ENCODE results near the gene GREB1.

Gene GREB1

DNA sequence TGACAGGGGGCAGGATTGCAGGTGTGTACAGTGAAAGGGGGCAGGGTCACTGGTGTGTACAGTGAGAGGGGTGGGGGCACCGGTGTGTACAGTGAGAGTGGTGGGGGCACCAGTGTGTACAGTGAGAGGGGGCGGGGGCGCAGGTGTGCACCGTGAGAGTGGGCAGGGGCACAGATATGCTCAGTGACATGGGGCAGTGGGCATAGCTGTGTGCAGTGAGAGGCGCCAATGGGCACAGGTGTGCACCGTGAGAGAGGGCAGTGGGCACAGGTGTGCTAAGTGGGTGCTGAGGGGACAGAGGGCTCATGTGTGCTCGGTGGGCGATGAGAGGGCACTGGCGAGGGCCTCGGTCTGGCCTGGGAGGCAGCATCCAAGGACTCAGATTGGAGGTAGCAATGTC is 63.0 kb downstream of the GREB1 start:
- H3K36me3 Mint-ChIP-seq: no peaks in the 10 kb centered on the region
- peaks cover 0 to 3% of the 10 kb centered on the region in 2 donors for H3K27me3 Mint-ChIP-seq

DNA sequence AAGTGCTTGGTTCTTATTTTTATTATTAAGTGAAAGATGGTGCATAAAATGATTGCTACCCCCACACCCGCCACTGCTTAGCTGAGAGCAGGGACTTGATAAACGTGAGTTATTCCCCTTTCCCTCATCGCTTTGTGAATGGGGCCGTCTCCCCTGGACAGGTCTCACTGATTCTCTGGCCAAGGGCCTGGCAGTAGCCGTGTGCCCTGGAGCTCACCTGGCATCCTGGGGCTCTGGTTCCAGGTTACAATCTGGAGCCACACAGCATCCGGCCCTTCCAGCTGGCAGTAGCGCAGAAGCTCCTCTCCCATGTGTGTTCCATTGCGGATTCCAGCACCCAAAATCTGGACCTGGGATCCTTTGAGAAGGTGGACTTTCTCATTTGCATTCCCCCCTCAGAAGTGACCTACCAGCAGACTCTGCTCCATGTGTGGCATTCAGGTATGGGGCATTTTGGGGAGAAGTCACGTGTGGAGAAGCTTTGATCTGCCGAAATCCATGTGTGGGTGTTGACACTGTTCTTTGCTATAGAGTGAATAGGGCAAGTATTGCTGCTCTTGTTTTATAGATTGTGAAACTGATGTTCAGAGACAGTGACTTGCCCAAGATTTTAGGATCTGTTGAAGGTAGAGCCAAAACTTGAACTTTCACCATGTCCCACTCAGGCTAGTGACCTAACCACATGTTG is 63.8 kb downstream of the GREB1 start:
- Mint-ChIP-seq H3K36me3 (no peaks in the 10 kb centered on the region), H3K27ac (no peak overlapping the region), H3K4me3 (no peak overlapping the region), H3K4me1 (no peaks in the 10 kb centered on the region), H3K27me3 (peaks cover 0 to 3% of the 10 kb centered on the region in 2 donors), H3K9me3 (no peaks in the 10 kb centered on the region)
- ATAC-seq (replicated peaks) (no peak), DNase-seq (no peak)

More for the DNA sequence above, 63.0 kb downstream of the GREB1 start:
- ATAC-seq (replicated peaks) (no peak), DNase-seq (no peak)
- H3K9me3 Mint-ChIP-seq: no peaks in the 10 kb centered on the region
- no peaks in the 10 kb centered on the region for H3K4me1 Mint-ChIP-seq
- H3K27ac Mint-ChIP-seq: no peak overlapping the region
- no peak overlapping the region for H3K4me3 Mint-ChIP-seq

DNA sequence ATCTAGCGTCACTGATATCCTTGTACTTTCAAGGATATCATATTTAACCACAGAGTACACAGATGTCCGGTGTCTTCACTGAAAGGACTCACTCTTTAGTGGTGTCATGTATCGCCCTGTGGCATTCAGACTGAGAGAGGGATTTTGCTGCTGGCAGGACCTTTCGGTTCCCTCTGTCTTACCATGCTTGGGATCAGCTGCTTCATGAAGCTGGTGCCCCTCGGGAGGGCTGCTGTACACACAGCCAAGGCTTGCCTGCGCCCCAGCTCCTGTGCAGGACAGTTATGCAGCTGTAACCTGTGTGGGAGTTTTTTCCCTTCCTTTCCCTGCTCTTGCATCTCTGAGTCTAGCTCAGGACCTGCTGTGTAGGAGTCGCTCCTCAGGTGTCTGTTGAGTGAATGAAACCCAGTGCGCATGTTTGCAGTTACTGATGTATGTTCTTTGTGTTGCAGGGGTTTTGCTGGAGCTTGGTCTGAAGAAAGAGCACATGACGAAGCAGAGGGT is 64.4 kb downstream of the GREB1 start:
- ATAC-seq (replicated peaks): no peak
- H3K27ac Mint-ChIP-seq: no peak overlapping the region
- H3K27me3 Mint-ChIP-seq: peaks cover 0 to 3% of the 10 kb centered on the region in 2 donors
- H3K4me3 Mint-ChIP-seq: no peak overlapping the region
- DNase-seq: no peak
- H3K4me1 Mint-ChIP-seq: no peaks in the 10 kb centered on the region
- no peaks in the 10 kb centered on the region for H3K9me3 Mint-ChIP-seq
- H3K36me3 Mint-ChIP-seq: no peaks in the 10 kb centered on the region

DNA sequence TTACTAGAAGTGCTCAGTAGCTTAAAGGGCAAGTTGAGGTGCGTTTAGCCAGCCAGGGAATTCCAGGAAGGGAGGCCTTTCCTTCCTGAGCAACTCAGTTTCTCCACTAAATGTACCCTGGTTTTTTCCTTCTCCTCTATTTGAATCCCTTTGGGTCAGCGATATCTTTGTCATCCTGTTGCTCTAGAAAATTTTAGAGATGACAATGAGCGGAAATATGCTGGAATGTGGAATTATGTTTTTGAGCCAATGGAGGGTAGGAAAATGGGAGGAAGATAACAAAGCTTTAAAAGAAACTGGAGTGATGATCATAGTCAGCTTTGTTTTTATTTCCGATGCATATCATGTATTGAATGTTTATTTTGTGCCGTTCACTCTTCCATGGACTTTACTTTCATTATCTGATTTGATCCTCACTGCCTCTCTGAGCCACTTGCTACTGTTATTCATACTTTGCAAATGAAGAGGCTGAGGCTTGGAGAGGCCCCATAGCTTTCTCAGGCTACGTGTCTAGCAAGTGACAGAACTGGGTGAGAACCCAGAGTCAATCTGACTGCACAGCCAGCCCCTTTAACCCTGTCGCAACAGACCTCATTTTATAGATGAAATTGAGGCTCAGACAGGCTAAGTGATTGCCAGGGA is 68.8 kb downstream of the GREB1 start:
- Mint-ChIP-seq H3K36me3 (no peaks in the 10 kb centered on the region), H3K27ac (no peak overlapping the region), H3K4me1 (no peaks in the 10 kb centered on the region), H3K4me3 (no peak overlapping the region), H3K9me3 (no peaks in the 10 kb centered on the region), H3K27me3 (peaks cover 0 to 3% of the 10 kb centered on the region in 2 donors)
- DNase-seq (no peak), ATAC-seq (replicated peaks) (no peak)

DNA sequence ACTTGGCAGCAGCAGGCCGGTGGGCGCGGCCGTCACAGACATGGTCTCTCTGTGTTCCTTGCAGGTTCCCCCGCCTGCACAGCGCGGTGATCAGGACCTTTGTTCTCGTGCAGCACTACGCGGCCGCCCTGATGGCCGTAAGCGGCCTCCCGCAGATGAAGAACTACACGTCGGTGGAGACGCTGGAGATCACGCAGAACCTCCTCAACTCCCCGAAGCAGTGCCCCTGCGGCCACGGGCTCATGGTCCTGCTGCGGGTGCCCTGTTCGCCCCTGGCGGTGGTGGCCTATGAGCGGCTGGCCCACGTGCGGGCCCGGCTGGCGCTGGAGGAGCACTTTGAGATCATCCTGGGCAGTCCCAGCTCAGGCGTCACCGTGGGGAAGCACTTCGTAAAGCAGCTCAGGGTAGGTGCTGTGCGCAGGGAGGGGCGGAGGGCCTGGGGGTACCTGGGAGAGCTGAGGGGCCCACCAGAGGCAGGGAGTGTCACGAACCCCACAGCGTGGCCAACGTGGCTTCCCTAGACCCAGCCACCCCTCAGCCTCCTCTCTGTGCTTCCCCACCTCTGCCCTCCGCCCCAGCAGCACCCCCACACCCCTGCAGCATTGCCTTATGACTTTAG is 76.9 kb downstream of the GREB1 start:
- Mint-ChIP-seq H3K27ac (no peak overlapping the region), H3K4me1 (no peaks in the 10 kb centered on the region), H3K4me3 (no peak overlapping the region), H3K36me3 (no peaks in the 10 kb centered on the region), H3K9me3 (no peaks in the 10 kb centered on the region), H3K27me3 (peaks cover 0 to 12% of the 10 kb centered on the region in 2 donors)
- no peak for DNase-seq
- ATAC-seq (replicated peaks): no peak

DNA sequence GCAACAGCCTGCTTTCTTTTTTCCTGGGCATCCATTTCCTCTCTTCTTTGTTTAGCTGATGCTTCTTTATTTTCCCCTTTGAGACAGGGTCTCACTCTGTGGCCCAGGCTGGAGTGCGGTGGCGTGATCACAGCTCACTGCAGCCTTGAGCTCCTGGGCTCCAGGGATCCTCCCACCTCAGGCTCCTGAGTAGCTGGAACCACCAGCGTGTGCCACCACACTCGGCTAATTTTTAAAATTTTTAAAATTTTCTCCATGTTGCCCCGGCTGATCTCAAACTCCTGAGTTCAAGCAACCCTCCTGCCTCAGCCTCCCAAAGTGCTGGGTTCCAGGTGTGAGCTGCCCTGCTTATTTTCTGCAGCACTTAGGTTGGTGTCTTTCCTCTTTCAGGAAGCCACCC is 77.4 kb downstream of the GREB1 start:
- Mint-ChIP-seq H3K4me1 (no peaks in the 10 kb centered on the region), H3K36me3 (no peaks in the 10 kb centered on the region), H3K27me3 (peaks cover 0 to 12% of the 10 kb centered on the region in 2 donors), H3K9me3 (no peaks in the 10 kb centered on the region), H3K4me3 (no peak overlapping the region), H3K27ac (no peak overlapping the region)
- no peak for ATAC-seq (replicated peaks)
- DNase-seq: no peak

DNA sequence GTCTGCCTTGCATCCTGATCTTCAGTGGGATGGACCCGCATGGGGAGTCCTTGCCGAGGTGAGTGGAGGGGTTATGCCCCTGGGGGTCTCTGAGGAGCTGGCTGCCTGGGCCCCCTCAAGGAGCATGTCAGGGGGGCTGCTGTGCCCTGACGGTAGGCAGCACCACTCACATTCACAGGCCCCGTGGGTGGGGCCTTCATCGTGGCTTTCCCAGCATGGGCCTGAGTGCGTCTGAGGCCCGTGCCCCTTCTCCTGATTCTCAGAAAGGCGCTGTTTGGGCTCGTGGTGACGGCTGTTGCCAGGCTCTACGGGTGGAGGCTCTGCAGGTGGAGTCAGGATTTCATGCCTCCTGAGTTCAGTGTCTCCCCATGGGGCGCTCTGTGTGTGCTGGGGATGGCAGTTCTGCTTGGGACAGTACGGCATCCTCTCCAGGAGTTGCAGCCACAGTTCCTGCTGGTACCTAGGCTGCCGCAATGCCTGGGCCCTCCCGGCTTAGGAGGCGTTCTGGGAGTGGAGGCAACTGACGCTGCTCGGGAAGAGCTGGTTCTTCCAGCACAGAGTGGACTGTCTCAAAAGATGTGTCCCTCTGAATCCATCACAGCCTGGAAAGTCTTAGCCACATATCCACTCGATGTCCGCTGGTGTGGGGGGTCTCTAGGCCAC is 78.8 kb downstream of the GREB1 start:
- no peak for DNase-seq
- H3K4me1 Mint-ChIP-seq: no peaks in the 10 kb centered on the region
- no peaks in the 10 kb centered on the region for H3K36me3 Mint-ChIP-seq
- H3K9me3 Mint-ChIP-seq: no peaks in the 10 kb centered on the region
- peaks cover 0 to 12% of the 10 kb centered on the region in 2 donors for H3K27me3 Mint-ChIP-seq
- no peak overlapping the region for H3K4me3 Mint-ChIP-seq
- ATAC-seq (replicated peaks): no peak
- no peak overlapping the region for H3K27ac Mint-ChIP-seq

DNA sequence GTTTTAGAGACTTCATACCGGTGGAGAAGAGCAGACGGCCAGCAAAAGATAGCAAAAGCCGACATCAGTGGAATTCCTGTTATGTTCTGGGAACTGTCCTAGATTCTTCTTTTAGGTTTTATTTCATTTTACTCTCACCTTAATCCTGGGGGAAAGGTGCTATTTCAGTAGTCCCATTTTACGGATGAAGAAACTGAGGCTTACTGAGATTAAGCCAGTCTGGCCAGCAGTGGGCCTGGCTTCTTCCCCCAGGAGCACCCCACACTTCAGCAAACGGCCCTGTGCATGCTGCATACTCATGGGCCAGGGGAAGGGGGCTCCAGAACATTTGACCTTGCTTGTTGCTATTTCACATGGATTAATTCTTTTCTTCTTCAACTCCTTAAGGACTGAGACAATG is 79.5 kb downstream of the GREB1 start:
- Mint-ChIP-seq H3K27me3 (peaks cover 0 to 12% of the 10 kb centered on the region in 2 donors), H3K4me3 (no peak overlapping the region), H3K4me1 (no peaks in the 10 kb centered on the region), H3K36me3 (no peaks in the 10 kb centered on the region), H3K27ac (no peak overlapping the region), H3K9me3 (no peaks in the 10 kb centered on the region)
- ATAC-seq (replicated peaks) (no peak), DNase-seq (no peak)

DNA sequence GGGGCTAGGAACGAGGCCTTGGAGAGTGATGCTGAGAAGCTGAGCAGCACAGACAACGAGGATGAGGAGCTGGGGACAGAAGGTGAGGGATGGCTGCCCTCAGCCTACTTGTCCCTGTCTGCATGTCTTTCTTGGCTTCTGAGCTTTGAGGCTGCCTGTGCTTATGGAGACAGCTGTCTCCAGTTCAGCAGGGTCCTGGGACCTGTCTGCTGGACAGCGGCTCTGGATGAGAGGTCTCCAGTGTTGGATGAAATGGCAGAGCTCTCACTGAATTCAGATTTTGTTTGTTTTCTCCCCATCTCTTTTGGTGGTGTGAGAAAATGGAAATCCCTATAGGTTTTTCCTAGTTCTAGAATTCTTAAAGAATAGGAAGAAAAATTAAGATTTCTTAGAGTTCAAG is 81.4 kb downstream of the GREB1 start:
- H3K4me3 Mint-ChIP-seq: no peak overlapping the region
- ATAC-seq (replicated peaks): no peak

DNA sequence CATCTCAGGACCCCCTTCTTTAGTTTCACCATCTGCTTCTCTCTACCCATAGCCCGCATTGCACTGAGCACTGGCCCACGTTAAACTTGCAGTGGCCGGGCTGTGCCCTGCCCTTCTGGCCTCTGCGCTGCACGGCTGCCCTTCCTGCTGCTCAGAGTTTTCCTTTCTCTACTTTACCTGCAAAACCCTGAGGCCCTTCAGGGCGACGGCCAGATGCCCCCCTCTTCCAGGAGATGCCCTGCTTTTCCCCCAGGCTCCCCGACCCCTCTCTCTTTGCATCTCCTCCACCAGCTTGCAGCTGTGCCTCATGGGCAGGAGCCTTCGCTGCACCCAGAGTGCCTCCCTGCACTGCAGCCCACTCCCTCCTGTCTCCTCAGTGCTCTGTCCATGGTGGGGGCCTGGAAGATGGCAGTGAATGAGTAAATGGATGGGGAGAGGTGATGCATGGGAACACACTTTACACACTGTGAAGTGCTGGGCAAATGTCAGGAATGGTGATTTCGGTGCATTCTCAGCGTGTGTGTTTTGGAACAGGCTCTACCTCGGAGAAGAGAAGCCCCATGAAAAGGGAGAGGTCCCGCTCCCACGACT is 82.3 kb downstream of the GREB1 start:
- no peaks in the 10 kb centered on the region for H3K27me3 Mint-ChIP-seq
- no peak for DNase-seq
- ATAC-seq (replicated peaks): no peak
- H3K4me1 Mint-ChIP-seq: no peaks in the 10 kb centered on the region
- H3K27ac Mint-ChIP-seq: no peak overlapping the region
- no peak overlapping the region for H3K4me3 Mint-ChIP-seq
- H3K36me3 Mint-ChIP-seq: no peaks in the 10 kb centered on the region
- H3K9me3 Mint-ChIP-seq: no peaks in the 10 kb centered on the region

More for the DNA sequence above, 81.4 kb downstream of the GREB1 start:
- Mint-ChIP-seq H3K9me3 (no peaks in the 10 kb centered on the region), H3K27ac (no peak overlapping the region), H3K36me3 (no peaks in the 10 kb centered on the region), H3K4me1 (no peaks in the 10 kb centered on the region), H3K27me3 (no peaks in the 10 kb centered on the region)
- DNase-seq: no peak

DNA sequence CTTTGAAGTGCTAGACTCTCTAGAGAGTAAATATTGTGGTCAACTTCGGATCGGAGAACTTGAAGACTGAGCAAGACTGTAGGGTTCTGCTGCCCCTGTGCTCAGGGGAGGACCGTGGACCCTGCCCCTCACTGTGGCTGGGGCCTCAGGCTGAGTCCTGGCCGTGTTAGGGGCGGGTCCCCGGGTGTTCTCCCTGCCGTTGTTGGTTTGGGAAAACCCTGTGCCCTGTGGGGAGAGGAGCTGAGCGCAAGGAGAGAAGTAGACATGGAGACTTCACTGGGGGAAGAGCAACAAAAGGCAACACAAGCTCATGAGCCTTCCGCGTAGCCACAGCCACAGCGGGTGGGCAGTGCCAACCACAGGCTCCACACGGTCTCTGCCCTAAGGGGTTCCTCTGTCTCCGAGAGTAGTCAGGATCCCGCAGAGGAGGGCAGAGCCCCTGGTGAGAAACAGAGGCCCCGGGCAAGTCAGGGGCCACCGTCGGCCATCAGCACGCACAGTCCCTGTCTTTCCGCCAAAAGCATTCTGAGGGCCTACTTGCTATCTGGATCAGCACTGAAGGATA is 83.1 kb downstream of the GREB1 start:
- ATAC-seq (replicated peaks) (no peak), DNase-seq (no peak)
- Mint-ChIP-seq H3K9me3 (no peaks in the 10 kb centered on the region), H3K27me3 (no peaks in the 10 kb centered on the region), H3K4me3 (no peak overlapping the region), H3K4me1 (no peaks in the 10 kb centered on the region), H3K27ac (no peak overlapping the region), H3K36me3 (no peaks in the 10 kb centered on the region)

DNA sequence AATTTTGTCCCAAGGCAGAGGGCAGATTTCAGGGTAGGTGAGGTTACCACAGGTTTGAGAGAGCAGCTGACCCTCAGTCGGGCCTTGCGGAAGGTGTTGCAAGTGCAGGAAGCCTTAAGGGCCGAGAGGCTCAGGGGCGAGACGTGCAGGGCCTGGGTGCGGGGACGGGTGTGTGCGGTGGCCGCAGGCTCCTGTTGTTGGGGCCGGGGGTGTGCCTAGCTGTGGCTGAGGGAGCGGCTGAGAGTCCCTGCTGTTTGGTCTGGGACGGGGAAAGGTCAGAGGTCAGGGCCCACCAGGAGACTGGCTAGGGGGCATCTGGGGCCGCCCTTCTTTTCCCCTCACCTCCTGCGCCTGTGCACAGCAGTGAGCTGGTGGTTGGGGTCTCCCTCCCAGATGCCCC is 83.7 kb downstream of the GREB1 start:
- Mint-ChIP-seq H3K27me3 (peaks cover 0 to 4% of the 10 kb centered on the region in 2 donors), H3K4me1 (no peaks in the 10 kb centered on the region), H3K36me3 (no peaks in the 10 kb centered on the region), H3K4me3 (no peak overlapping the region), H3K9me3 (no peaks in the 10 kb centered on the region), H3K27ac (no peak overlapping the region)
- DNase-seq (no peak), ATAC-seq (replicated peaks) (no peak)

DNA sequence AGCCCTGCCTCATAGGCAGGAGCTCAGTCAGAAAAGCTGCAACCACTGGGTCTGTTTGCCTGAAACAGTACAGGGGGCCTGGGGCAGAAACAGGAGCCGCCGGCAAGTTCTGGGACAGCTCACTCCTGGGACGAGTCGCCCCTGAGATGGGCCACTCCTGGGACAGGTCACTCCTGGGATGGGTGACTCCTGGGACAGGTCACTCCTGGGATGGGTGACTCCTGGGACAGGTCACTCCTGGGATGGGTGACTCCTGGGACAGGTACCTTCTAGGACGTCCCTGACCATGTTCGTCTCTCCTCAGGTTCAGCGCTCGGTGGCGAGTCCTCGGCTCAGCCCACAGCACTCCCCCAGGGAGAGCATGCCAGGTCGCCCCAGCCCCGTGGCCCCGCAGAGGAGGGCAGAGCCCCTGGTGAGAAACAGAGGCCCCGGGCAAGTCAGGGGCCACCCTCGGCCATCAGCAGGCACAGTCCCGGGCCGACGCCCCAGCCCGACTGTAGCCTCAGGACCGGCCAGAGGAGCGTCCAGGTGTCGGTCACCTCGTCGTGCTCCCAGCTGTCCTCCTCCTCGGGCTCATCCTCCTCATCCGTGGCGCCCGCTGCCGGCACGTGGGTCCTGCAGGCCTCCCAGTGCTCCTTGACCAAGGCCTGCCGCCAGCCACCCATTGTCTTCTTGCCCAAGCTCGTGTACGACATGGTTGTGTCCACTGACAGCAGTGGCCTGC is 84.3 kb downstream of the GREB1 start:
- peaks cover 0 to 6% of the 10 kb centered on the region in 2 donors for H3K27me3 Mint-ChIP-seq
- no peaks in the 10 kb centered on the region for H3K9me3 Mint-ChIP-seq
- no peaks in the 10 kb centered on the region for H3K4me1 Mint-ChIP-seq
- H3K27ac Mint-ChIP-seq: no peak overlapping the region
- no peak overlapping the region for H3K4me3 Mint-ChIP-seq
- H3K36me3 Mint-ChIP-seq: no peaks in the 10 kb centered on the region
- DNase-seq (no peak), ATAC-seq (replicated peaks) (no peak)

DNA sequence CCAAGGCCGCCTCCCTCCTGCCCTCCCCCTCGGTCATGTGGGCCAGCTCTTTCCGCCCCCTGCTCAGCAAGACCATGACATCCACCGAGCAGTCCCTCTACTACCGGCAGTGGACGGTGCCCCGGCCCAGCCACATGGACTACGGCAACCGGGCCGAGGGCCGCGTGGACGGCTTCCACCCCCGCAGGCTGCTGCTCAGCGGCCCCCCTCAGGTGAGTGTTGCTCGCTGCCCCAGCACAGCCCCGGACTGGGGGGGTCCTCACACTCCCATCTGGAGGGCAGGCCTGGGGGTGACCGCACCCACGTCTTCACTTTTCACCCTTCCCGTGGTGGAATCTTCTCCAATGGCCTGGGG is 84.8 kb downstream of the GREB1 start:
- no peak overlapping the region for H3K4me3 Mint-ChIP-seq
- DNase-seq (no peak), ATAC-seq (replicated peaks) (no peak)
- H3K27ac Mint-ChIP-seq: no peak overlapping the region
- H3K4me1 Mint-ChIP-seq: no peaks in the 10 kb centered on the region
- no peaks in the 10 kb centered on the region for H3K36me3 Mint-ChIP-seq
- peaks cover 0 to 6% of the 10 kb centered on the region in 2 donors for H3K27me3 Mint-ChIP-seq
- no peaks in the 10 kb centered on the region for H3K9me3 Mint-ChIP-seq
